ENCODE measurements around the gene PPTC7.
"Not testable (repeated sequence)": the region's sequence is repeated elsewhere in the genome, so short reads cannot be mapped to it uniquely, and the experiment has no call there.

PPTC7 gene

GRCh38 chr12:110546339-110546738 is 36.8 kb downstream of the PPTC7 start:
- DNase-seq (ENCODE audit: low read depth) = peak; percentile 91
- no peak for TF ChIP-seq CTCF (conservative IDR thresholded peaks at IDR 0.05; ENCODE audit: low read depth, low read length)
- H3K4me3 ChIP-seq (ENCODE audit: low read depth, low read length) = no peak overlapping the region

- DNase-seq (ENCODE audit: low read depth) = peak; percentile 37
- TF ChIP-seq CTCF (conservative IDR thresholded peaks at IDR 0.05; ENCODE audit: low read depth, low read length) = no peak
Observed at GRCh38 chr12:110545812-110546211, 37.3 kb downstream of the PPTC7 start.

GRCh38 chr12:110545259-110545658 is 37.9 kb downstream of the PPTC7 start:
- H3K4me3 ChIP-seq (ENCODE audit: low read depth, low read length) = not testable (repeated sequence)
- DNase-seq (ENCODE audit: low read depth) = peak; percentile 90

More at GRCh38 chr12:110545812-110546211, 37.3 kb downstream of the PPTC7 start:
- H3K4me3 ChIP-seq (ENCODE audit: low read depth, low read length) = no peak overlapping the region

GRCh38 chr12:110543965-110544364 is 39.2 kb downstream of the PPTC7 start:
- H3K4me3 ChIP-seq (ENCODE audit: low read depth, low read length) = no peak overlapping the region
- DNase-seq (ENCODE audit: low read depth) = no peak
- TF ChIP-seq CTCF (conservative IDR thresholded peaks at IDR 0.05; ENCODE audit: low read depth, low read length) = no peak

- no peak overlapping the region for H3K4me3 ChIP-seq (ENCODE audit: low read depth, low read length)
- TF ChIP-seq CTCF (conservative IDR thresholded peaks at IDR 0.05; ENCODE audit: low read depth, low read length) = no peak
- DNase-seq (ENCODE audit: low read depth) = peak; percentile 97
Observed at GRCh38 chr12:110543252-110543959, 39.7 kb downstream of the PPTC7 start.

- no peak overlapping the region for H3K4me3 ChIP-seq (ENCODE audit: low read depth, low read length)
- no peak for TF ChIP-seq CTCF (conservative IDR thresholded peaks at IDR 0.05; ENCODE audit: low read depth, low read length)
- no peak for DNase-seq (ENCODE audit: low read depth)
Observed at GRCh38 chr12:110540048-110540447, 43.1 kb downstream of the PPTC7 start.

GRCh38 chr12:110538869-110539622 is 44.1 kb downstream of the PPTC7 start:
- no peak for DNase-seq (ENCODE audit: low read depth)
- TF ChIP-seq CTCF (conservative IDR thresholded peaks at IDR 0.05; ENCODE audit: low read depth, low read length) = no peak
- H3K4me3 ChIP-seq (ENCODE audit: low read depth, low read length) = no peak overlapping the region

Data from choroid plexus epithelial cell (primary cell).